Activated CD4-positive, CD25-positive, alpha-beta regulatory T cell treated with anti-CD3 and anti-CD28 coated beads, Interleukin-2, amount 50 U/mL, for 16 hours (primary cell): Measurements from ENCODE around the gene NANS.
"Not testable (repeated sequence)": the region's sequence is repeated elsewhere in the genome, so short reads cannot be mapped to it uniquely, and the experiment has no call there.

Experiments
- DNase-seq: peaks from one replicate; pipeline ENCODE4 v3.0.0-alpha.2; 2020; ENCODE audit warnings: low read depth, low spot score

NANS gene

DNA sequence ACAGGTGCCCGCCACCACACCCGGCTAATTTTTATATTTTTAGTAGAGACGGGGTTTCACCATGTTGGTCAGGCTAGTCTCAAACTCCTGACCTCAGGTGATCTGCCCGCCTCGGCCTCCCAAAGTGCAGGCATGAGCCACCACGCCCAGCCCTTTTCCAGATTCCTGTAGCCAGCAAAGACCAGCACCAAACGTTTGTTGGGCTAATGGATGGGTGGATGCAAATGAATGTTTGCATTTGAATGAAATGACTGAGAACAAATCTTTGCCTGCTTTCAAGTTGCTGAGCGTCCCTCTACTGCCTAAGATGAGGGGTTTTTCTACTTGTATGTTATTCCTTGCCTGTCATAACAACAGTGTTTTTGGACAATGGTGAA is 20.0 kb downstream of the NANS start:
- DNase-seq, result not testable (repeated sequence)

DNA sequence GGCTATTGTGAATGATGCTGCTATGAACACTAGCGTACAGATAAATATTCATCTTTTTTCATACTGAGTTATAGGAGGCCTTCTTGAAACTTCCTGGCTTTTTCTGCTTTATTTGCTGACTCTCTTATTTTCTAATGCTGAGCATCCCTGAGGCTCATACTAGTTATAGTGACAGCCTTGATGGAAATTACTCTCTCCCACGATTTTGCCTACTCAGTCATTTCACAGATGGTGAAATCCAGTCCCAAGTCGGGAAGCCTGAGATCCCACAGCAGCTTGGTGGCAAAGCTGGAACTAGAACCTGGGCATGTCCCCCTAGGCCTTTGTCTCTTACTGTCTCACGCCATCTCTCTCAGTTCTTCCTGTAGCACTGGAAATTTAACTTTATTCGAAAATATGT is 22.4 kb downstream of the NANS start:
- no peak for DNase-seq

DNA sequence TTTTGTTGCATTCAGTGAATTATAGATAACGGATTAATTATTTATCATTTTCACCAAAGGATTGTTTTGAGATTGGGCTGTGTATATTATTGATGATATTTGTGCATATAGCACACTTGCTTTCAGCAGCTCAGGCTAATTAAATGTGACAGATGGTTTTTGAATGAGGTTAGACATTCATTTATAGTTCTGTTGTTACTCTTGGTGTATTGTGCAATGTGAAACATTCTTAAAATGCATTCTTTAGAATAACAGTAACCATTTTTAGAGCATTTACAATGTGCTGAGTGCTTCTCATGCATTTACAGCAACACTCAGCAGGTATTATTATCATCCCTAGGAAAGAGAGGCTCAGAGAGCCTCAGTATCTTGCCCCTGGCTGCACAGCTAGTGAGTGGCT is 23.8 kb downstream of the NANS start:
- DNase-seq, result no peak

DNA sequence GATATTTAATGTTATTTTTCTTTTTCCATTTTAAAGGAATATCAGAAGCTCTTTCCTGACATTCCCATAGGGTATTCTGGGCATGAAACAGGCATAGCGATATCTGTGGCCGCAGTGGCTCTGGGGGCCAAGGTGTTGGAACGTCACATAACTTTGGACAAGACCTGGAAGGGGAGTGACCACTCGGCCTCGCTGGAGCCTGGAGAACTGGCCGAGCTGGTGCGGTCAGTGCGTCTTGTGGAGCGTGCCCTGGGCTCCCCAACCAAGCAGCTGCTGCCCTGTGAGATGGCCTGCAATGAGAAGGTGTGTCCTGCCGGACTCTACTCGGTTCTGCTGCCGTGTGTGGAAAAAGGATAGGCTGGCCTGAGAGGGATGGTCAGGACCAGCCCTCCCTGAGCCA is 24.2 kb downstream of the NANS start:
- no peak for DNase-seq

DNA sequence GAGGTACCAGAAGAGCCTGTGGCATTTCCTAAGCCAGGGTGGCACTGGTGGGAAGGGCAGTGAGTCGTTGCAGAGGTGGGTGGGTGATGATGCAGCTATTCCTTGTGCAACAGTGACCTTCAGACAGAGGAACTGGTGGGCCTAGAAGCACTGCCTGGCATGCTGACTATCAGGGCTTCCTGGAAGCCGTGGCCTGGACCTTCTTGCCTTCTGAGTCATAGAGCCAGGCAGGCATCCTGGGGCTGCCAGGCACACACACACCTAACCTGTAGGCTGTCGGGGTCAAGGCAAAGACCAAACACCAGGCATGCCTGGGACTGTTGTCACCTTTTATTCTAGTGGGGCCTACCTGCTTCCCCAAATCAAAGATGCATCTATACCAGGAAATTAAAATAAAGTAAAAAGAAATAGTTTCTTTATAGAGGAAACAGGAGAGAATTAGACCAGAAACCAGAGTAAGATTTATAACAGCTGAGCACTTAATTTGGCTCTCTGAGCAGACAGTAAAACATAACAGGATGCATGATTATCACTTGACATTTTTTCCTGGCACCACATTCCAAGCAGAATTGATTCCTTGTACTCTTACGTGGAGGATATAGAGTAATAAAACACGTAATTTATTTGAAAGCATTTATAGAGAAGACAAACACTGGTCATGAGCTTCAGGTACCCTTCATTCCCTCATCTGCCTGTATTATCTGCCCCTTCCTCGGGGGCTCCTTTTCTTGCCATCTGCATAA is 25.1 kb downstream of the NANS start:
- no peak for DNase-seq

DNA sequence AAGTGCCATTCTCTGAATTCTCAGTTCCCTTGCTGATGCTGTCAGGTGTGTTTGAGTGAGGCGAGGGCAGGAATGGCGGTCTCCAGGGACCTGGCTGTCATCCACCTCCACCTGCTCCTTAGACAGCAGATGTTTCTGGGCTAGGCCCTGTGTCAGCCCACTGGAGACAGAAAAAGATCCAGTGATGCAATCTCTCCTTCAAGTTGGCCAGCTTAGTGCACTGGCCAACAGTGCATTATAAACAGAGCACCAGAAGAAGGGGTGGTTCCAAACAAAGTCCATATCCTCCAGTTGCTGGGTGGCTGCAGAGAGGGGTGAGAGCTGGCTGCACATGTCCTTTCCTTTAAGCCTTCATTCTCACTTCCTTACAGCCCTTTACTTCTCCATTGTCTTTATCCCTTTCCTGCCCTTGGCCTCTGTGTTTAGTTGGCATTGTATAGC is 26.5 kb downstream of the NANS start:
- DNase-seq, result no peak

DNA sequence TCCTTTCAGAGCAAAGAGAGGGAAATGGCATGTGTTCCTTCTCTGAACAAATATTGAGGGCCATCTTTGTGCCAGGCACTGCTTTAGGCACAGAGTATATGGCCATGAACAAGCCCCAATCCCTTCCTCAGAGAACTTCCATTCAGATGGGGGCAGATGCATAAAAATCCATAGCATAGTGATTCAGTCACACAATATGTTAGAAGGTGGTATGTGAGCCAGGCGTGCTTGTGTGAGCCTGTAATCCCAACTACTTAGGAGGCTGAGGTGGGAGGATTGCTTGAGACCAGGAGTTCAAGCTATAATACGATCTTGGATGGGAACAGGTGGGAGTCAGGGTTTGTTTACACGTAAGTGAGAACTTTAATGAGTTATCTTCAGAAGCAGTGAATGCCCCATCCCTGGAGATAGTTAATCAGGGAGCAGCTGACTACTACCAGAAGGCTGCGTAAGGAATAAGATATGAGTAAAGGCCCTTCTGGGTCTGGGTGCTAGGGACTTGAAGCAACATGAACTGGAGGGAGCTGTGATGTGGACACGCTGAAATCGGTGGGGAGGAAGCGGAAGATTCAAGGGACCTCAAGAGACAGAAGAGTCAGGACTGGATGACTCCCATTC is 27.1 kb downstream of the NANS start:
- no peak for DNase-seq

DNA sequence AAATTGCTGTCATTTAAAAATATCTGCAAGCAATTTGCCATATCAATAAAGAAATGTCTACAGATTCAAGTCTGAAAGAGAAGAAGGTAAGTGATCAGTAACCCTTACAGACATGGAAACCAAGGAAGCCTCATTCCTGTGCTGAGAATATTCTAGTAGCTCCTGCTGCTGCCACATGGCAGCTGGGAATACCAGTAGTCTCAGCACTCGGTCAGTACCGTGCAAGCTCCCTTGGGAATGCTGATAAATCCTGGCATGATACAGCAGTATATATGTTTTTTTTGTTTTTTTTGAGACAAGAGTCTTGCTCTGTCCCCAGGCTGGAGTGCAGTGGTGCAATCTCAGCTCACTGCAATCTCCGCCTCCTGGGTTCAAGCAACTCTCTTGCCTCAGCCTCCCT is 27.9 kb downstream of the NANS start:
- DNase-seq, result no peak

DNA sequence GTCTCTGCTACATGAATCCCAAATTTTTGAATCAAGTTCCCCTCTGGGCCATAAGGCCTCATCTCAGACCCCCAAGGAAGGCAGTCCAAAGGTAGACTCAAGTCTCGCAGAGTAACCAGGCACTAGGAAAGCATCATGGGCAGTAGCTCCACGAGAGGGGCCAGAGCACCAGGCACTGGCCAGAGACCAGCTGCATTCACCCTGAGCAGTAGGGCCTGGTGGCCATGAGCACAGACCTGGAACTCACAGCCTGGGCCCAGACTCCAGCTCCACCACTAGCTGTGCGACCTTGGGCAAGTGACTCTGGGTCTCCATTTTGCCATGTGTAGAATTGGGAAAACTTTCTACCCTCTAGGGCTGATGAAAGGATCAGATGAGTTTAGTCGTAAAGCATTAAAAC is 28.5 kb downstream of the NANS start:
- no peak for DNase-seq

DNA sequence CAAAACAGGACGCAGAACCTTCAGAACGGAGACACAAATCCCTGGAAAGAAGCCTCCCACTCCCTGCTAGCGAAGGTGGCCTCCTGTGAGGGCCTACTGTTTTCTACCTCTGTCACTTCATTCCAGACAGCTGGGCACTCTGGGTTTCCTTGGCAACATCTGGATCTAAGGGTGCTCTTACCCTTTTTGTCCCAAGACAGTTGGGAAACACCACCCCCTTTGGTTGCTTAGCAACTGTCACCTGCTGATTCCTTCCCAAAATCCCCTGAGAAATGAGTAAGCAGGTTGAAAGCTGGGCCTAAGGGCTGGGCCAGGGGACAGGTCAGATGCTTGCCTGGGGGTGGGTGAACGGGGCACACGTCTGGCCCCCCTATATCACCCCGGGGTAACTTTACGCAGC is 29.4 kb downstream of the NANS start:
- DNase-seq, result no peak

DNA sequence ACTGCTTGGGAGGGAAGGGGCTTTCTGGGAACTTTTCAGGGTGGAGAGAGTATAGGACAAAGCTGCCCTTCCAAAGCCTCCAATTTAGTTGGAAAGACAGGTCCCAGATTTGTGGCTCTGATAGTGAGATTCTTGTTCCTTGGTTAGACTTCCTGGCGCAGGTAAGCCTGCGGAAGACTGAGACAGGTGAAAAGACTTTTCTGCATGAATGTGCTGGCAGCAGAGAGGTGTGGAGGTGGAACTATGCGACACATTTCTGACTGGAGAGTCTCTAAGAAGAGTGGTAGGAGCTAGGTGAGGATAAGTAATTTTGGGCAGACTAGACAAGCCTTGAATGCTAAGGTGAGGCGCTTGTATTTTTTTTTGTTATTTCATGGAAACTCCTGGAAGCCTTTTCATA is 29.9 kb downstream of the NANS start:
- no peak for DNase-seq

DNA sequence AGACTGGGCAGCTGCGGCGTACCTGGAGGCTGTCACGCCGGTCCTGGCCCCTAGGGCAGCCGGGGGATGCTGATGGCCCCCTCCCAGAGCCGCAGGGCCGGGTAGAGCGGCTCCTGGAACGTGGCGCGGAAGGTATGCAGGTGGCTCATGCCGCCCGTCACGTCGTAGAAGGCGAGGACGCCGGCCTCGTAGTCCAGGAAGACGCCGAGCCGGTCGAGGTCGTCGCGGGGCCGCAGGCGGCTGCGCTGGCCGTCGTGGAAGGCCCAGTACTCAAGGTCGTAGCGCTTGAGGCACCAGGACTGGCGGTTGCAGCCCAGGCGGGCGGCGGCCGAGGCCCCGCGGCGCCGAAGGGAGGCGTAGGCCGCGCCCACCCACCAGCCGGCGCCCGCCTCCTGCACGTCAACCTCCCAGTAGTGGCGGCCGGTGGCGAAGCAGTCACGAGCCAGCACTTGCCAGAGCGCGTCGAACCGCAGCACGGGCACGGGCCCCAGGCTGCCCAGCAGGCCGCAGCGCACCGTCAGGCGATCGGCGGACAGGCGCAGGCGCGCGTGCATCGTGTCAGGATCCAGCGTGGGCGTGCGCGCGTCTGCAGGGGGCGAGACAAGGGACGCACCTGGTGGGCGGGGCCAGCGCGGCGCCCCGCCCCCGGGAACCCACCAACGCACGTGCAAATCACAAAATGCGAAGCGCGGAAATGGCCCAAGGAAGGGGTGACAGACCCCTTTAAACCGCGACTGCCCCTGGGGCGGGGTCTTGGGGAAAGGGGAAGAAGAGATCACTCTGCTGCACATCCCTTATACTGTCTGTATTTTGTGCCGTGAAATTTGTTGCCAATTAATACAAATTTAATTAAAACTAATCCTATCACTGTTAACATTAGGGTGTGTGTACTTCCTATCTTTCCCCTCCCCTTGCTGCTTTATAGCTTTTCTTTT is 31.2 kb downstream of the NANS start:
- DNase-seq, result no peak

DNA sequence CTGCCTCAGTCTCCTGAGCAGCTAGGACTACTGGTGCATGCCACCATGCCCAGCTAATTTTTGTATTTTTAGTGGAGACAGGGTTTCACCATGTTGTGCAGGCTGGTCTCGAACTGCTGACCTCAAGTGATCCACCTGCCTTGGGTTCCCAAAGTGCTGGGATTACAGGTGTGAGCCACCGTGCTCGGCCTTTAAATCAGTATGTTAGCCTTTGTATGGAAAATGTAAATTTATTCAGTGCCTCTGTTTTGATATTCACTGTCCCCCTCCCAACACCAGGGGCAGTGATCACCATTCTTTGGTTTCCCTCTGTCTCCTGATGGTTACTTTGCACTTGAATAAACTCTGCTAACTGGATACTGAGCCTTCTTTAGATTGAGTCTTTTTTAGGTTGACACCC is 34.1 kb downstream of the NANS start:
- not testable (repeated sequence) for DNase-seq

DNA sequence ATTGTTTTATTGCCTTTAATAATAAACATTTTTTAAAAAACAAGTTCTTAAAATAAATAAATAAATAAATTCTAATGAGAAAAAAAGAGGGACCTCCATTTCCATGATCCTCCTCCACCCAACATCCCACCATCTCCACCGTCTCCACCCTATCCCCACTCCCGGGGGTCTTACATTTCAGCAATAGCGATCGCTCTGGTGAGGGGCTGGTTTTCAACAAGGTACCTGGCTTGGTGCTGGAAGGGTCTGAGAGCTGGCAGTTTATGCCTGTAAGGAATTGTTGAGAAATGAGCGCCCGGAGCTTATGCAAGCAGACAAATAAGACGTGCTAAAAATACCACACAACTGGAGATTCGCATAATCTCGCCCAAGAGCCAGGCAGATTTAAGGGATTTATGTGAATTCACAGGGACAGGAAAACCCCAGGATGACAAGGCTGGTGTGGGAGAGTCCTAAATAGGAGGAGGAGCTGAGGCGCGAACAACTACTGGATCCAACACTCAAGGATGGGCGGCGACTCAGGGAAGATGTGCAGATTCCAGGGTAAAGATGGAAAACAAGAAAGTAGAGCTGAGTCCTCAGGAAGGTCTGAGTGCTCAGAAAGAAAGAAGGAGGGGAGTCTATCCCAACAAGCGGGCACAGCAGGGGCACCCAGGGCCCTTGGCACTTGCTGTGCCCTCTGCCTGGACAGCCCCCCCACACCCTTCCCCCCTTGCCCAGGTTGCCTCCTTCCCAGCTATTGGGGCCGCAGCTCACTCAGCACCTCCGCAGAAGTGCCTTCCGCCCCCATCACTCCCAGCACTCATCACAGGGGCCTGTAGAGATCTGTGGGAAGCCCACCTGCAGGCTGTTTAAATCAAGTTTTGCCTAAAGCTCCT is 35.4 kb downstream of the NANS start:
- no peak for DNase-seq

DNA sequence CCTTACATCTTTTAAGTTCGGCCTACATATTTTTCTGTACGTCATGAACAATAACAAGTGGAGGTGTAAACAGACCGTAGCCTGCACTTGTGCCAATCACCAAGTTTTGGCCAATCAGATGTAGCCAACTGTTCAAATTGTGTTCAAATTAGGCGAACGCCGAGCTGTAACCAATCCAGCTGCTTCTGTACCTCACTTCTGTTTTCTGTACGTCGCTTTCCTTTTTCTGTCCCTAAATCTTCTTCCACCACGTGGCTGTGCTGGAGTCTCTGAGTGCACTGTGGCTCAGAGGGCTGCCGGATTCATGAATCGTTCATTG is 36.0 kb downstream of the NANS start:
- no peak for DNase-seq

DNA sequence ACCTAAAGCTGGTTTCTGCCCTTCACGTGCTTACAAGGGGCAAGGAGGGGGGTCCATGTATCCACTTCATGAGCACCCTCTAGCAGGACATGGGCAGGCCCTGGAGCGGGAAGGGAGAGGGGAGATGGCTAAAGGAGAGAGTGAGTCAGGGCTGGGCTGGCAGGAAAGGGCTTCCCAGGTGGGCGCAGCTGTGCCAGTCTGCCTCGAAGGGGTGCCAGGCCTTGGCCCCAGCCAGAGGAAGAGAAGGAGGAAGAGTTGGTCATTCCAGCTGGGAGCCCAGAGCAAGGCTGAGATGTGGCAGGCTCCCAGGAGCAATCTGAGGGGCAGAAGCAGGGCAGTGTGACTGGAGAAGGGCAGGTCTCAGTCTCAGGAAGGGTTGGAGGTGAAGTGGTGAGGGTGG is 37.8 kb downstream of the NANS start:
- DNase-seq, result no peak

DNA sequence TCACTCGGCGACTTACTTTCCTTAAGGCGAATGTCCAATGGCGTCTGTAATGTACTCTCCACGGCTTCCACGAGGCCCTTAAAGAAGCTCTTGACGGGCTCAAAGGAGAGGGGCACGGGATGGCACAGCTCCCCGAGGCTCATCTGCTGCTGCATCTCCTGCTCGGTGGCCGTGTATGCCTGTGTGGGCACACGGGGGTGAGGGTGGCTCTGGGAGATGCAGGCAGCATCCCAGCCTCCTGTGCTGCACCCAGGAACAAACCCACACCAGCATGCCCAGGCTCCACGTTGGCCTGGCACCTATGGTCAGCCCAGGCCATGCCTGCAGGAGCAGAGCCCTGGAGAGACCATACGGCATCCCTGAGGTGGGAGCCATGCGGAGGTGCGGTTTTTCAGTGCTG is 38.3 kb downstream of the NANS start:
- DNase-seq, result no peak

DNA sequence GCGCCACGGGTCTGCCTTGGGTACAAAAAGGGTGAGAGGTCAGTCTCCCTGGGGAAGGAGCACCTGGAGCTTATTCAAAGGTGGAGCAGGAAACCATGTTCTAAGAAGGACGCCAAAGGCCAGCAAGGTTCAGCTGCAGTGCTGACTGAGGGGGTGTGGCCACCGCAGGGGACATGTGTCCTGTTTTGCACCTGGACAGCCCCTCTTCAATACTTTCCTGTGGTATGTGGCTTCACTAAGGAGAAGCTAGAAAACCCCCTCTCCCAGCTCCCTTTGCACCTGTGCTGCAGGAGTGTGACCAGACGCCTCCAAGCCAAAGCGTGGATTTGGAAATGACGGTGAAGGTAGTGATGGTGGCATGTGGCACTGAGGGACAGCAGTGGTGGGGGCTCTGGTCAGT is 38.9 kb downstream of the NANS start:
- no peak for DNase-seq

DNA sequence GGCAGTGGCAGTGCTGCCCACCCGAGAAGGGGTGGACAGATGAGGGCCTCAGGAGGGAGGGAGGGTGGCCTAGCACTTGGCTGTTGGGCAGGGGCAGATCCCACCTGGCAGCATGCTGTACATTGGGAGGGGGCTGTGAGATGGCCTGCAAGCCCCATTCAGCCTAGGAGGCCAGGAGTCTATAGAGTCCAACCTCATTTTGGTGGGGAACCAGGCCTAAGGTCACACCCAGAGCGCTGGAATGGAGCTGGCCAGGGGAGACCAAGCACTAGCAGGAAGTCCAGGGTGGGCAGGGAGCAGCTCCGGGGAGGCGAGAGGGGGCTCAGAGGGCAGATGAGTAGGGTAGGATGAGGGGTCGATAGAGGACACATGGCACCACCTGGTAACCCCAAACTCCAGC is 39.6 kb downstream of the NANS start:
- no peak for DNase-seq

DNA sequence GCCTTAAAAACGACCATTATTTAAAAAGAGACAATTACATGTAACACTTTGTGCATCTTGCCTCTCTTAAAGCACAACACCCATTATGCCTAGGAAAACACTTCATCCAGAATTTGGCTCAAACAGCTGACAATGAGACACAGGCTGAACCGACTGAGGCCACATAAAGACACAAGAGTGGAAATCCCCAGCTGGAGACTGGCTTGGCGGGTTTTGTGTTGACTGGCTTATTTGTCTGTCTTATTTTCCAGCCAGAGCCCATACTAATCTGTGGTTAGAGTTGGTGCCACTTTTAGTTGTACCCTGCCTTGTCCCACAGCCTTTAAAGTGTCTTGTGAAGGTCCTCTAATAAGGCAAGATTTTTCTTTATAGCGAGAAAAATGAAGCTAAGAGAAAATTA is 41.3 kb downstream of the NANS start:
- no peak for DNase-seq

DNA sequence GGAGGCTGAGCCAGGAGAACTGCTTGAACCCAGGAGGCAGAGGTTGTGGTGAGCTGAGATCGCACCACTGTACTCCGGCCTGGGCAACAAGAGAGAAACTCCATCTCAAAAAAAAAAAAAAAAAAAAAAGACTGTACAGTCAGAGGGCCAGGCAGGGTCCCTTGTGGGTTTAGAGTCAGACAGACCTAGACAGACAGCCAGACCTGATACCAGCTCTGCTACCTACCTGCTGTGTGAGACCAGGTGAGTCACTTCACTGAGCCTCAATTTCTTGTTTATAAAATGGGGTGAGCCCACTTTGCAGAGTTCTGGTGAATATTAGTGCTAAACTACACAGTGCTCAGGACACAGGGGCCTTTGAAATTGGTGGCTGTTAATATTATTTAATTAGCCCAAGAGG is 42.8 kb downstream of the NANS start:
- DNase-seq, result no peak

DNA sequence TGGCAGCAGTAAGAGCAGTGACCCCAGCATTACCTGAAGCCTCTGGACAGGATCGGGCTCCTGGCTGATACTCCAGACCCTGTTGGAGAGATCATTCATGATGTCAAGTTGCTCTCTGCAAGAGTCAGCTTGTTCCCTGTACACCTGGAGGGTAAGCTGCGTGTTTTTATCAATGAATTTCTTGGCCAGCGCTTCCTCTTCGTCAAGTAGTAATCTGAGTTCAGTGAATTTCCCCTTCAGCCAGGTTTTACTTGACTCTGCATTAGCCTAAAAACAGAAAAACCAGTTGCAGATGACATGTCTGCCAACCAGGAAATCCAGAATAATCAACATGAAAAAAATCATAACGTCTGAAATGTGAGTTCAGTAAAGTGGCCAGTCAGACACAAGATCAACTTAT is 43.4 kb downstream of the NANS start:
- DNase-seq, result no peak
